Measurements from ENCODE around the gene FAM228B.

The FAM228B gene

DNA sequence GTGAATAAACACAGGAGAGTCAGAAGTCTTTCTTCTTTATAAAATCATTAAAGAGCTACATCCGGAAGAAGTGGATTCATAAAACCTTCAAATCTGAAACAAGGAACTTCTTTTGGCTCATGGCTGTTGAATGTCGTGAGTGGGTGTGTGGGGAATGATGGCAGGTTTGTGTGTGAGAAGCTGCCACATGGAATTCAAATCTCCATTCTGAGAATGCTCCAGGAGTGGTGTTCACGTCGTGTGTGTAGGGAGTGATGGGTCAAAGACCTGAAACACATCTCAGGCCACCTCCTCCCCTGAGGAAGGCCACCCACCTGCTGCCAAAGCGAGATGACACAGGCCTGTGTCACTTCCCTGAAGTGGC, 80.5 kb downstream of the FAM228B start:
- DNase-seq (ENCODE audit: low read depth, low spot score), result no peak

DNA sequence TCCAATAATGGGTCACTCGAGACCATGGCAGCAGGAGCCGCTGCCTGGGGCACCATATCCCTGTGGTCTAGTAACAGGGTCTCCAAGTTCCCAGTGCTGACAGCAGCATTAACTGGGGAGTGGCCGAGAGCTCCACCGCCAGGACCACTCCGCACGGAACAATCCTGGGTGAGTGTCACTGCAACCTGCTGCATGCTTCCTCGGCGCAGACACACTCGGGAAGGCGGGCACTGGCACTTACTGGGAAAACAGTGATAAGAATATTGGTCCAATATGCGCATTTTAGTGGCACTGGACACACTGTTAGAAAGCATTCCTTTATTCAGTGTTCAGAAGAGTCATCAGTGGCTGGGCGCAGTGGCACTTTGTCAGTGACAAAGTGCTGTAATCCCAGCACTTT, 81.2 kb downstream of the FAM228B start:
- no peak for DNase-seq (ENCODE audit: low read depth, low spot score)

- no peak for DNase-seq (ENCODE audit: low read depth, low spot score)
Measured at GRCh38 chr2:24205131-24205530, 81.9 kb downstream of the FAM228B start.

DNA sequence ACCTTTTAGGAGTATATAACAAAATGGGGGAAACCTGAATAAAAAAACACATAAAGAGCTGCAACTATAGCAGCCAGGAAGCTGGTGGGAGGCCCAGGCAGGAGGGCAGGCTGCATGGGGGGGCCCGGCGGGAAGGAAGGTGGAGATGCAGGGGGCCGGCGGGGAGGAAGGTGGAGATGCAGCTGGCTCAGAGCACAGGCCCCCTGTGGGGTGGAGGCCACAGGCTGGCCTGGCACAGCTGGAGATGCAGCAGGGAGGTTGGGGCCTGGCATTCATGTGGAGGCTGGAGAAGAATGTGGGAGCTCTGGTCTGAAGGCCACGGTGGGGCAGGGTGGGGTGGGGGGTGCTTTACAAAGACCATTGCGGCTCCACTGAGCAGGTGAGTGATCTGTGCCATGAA, 83.0 kb downstream of the FAM228B start:
- DNase-seq (ENCODE audit: low read depth, low spot score), result no peak

GRCh38 chr2:24206714-24207113, 83.4 kb downstream of the FAM228B start:
- DNase-seq (ENCODE audit: low read depth, low spot score), result no peak

GRCh38 chr2:24207359-24207758, 84.1 kb downstream of the FAM228B start:
- no peak for DNase-seq (ENCODE audit: low read depth, low spot score)

GRCh38 chr2:24208490-24208889, 85.2 kb downstream of the FAM228B start:
- no peak for DNase-seq (ENCODE audit: low read depth, low spot score)

GRCh38 chr2:24209389-24210105, 86.3 kb downstream of the FAM228B start:
- no peak for DNase-seq (ENCODE audit: low read depth, low spot score)

DNA sequence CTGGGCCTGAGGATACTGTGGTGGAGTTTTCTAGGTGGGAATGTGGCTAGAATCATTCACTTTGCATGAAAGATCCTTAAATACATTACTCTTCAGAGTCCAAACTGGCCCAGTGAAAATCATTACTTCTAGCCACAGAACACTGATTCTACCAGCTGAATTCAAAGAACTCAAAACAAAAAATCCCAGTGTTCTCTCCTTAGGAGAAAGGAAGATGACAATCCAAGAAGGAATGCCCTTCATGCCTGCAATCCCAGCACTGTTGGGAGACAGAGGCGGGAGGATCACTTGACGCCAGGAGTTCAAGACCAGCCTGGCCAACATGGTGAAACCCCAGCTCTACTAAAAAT, 86.8 kb downstream of the FAM228B start:
- DNase-seq (ENCODE audit: low read depth, low spot score), result no peak

GRCh38 chr2:24210723-24211122, 87.5 kb downstream of the FAM228B start:
- DNase-seq (ENCODE audit: low read depth, low spot score), result no peak

DNA sequence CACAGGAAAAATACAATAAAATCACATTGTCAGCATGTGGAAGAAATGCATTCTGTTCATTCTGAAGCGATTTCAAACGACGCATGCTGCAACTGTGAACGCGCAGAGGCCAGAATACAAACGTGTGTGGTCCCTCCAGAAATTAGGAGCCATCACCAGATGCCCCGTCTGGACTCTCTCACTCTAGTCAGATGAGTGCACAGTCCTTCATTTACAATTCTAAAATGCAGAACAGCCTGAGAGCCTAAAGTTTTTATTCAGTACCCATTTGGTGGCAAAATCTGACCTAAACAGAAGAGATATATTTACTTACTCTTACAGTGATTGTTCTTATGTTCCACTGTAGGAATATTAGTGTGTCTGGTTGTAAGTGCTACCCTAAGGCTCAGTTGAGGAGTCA, 88.1 kb downstream of the FAM228B start:
- no peak for DNase-seq (ENCODE audit: low read depth, low spot score)

DNA sequence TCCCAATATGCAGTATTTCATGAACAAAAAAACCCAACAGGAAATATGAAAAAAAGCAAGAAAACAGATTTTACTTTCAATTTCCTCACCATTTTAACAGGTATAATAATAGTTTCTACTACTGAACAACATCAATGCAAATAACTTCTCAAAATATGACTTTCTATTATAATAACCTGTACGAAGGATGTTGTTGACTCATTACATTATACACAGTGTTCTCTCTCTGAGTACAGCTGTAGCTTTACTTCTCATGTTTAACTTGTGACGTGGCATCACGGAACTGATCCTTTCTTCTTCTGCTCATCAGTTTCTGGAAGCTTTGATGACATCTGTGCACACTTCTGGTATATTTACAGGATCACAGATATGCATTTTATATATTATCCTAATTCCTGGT, 91.6 kb downstream of the FAM228B start:
- DNase-seq (ENCODE audit: low read depth, low spot score), result no peak

Measured in activated naive CD8-positive, alpha-beta T cell treated with anti-CD3 and anti-CD28 coated beads, Interleukin-2, amount 50 U/mL, for 16 hours (primary cell).